Measurements from ENCODE around the gene SLC25A22. TPM values are rescaled to one million over a fixed set of nuclear protein-coding genes. Genes with fewer than 3 reads are reported as not detected.
A peak's percentile ranks its signal among the peaks of the same experiment; 100 is the strongest.

The SLC25A22 gene
- total and polyA plus RNA-seq, 2 donors (not counting 1 experiment from before 2014, with no cell fraction given), result 9.9 to 10.4 TPM

DNA sequence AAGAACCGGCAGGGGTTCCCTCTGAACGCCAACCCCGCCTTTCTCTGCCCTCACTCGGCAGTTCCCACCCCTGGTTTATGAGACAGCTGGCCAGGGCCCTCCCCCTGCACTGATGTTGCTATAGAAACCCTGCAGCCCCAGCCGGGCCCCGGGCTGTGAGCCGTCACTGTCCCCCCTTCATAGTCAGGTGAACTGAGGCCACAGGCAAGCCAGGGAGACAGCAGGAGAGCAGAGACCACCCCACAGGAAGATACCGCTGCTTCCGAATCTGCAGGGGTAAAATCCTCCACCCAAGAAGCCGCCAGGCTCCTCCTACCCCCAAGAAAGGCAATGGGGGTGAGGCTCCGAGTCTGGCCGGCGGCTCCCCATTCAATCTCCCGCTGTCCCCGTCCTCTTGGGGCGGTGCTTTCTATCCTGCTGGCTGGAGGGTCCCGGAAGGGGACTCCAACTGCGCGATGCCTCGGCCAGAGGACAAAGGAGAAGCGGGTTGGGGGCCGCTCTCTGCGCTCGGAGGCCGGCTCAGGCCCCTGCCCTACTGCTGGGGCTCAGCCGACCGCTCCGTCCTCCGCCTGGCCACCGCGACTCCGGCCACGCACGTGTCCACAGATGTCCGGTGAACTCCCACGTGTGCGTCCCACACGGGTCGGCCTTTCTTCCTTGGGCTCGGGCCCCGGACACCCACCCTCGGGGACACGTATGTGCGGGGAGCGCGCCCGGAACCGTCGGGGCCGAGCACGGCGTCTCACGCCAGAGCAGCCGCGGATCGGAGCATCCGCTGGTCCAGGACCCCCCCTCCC is 587 bp downstream of the SLC25A22 start:
- no peak for TF ChIP-seq EZH2 (IDR thresholded peaks at IDR 0.05; ENCODE audit: low read length, missing control alignments)
- TF ChIP-seq, protein P1, sequence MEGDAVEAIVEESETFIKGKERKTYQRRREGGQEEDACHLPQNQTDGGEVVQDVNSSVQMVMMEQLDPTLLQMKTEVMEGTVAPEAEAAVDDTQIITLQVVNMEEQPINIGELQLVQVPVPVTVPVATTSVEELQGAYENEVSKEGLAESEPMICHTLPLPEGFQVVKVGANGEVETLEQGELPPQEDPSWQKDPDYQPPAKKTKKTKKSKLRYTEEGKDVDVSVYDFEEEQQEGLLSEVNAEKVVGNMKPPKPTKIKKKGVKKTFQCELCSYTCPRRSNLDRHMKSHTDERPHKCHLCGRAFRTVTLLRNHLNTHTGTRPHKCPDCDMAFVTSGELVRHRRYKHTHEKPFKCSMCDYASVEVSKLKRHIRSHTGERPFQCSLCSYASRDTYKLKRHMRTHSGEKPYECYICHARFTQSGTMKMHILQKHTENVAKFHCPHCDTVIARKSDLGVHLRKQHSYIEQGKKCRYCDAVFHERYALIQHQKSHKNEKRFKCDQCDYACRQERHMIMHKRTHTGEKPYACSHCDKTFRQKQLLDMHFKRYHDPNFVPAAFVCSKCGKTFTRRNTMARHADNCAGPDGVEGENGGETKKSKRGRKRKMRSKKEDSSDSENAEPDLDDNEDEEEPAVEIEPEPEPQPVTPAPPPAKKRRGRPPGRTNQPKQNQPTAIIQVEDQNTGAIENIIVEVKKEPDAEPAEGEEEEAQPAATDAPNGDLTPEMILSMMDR (conservative IDR thresholded peaks at IDR 0.05 in 1 of 2, IDR thresholded peaks at IDR 0.05 in 1 of 2; ENCODE audit: low read depth in 1 of 2, low read length in 2 of 2), result no peak
- Histone ChIP-seq H2AFZ (ENCODE audit: low read length) (peak overlapping the region; percentile 3), H4K20me1 (ENCODE audit: control insufficient read depth, extremely low read depth, insufficient read depth, low read length) (no peaks in the 10 kb centered on the region)

DNA sequence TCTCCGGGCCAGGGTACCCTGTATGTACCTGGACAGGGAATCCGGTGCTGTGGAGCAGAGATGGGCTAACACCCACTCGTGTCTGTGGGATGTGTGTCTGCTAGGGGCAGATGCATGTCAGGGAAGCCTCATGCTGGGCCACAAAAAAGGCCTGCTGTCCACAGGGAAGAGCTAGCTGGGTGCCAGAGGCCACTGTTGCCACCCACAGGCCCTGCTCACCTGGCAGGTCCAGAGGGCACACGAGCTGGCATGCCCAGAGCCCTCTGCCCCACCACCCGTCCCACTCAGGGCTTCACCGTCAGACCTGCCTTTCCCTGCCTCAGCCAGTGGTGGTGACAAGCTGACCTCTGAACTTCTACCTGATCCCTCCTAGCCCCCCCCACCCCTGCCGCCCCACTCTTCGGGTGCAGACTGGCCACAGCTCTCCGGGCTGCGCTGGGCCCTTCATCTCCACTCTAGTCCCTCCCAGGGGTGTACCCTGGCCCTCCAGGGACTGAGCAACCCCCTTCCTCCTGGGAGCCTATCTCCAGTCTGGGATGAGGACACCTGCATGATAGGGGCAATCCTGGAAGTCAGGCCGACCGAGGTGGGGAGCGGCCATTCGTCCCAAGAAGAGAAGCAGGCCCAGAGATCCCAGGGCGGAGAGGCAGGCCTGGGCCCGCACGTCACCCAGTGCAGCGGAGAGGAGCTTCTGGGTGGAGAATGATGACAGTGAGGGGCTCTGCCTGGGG is 1.4 kb downstream of the SLC25A22 start:
- no peak for DNase-seq (ENCODE audit: low read depth in 2 of 2)
- Histone ChIP-seq H3K27me3 (ENCODE audit: control insufficient read depth, insufficient read depth, low read length) (no peaks in the 10 kb centered on the region), H3K4me1 (ENCODE audit: control insufficient read depth, extremely low read depth, insufficient read depth, low read length) (peaks cover 7% of the 10 kb centered on the region), H3K79me2 (ENCODE audit: control insufficient read depth, insufficient read depth, low read length) (peaks cover 17% of the 10 kb centered on the region), H3K27ac (ENCODE audit: insufficient read depth, low read length) (peak overlapping the region; percentile 88), H4K20me1 (ENCODE audit: control insufficient read depth, extremely low read depth, insufficient read depth, low read length) (no peaks in the 10 kb centered on the region), H3K9me3 (ENCODE audit: control insufficient read depth, insufficient read depth, low read depth, low read length) (no peaks in the 10 kb centered on the region), H3K9ac (ENCODE audit: insufficient read depth, low read length) (peak overlapping the region; percentile 78), H2AFZ (ENCODE audit: low read length) (peak overlapping the region; percentile 17), H3K36me3 (ENCODE audit: control insufficient read depth, insufficient read depth, low read length) (peaks cover 24% of the 10 kb centered on the region), H3K4me2 (ENCODE audit: extremely low read depth, insufficient read depth, low read length) (peak overlapping the region; percentile 100), H3K4me3 (replicated peaks in 1 of 4; ENCODE audit: control extremely low read depth in 1 of 4, insufficient read depth in 1 of 4, low read depth in 3 of 4, low read length in 4 of 4) (peak overlapping the region; percentile 62 to 87 (median 74))
- TF ChIP-seq EZH2 (IDR thresholded peaks at IDR 0.05; ENCODE audit: low read length, missing control alignments), result no peak
- TF ChIP-seq, protein P1 (conservative IDR thresholded peaks at IDR 0.05 in 1 of 2, IDR thresholded peaks at IDR 0.05 in 1 of 2; ENCODE audit: low read depth in 1 of 2, low read length in 2 of 2), result no peak

More for the DNA sequence above, 587 bp downstream of the SLC25A22 start:
- DNase-seq (ENCODE audit: low read depth in 2 of 2), result peak; percentile 78 to 85
- H3K4me1 ChIP-seq (ENCODE audit: control insufficient read depth, extremely low read depth, insufficient read depth, low read length), result peaks cover 7% of the 10 kb centered on the region
- H3K4me2 ChIP-seq (ENCODE audit: extremely low read depth, insufficient read depth, low read length), result peak overlapping the region; percentile 100
- peaks cover 27% of the 10 kb centered on the region for H3K36me3 ChIP-seq (ENCODE audit: control insufficient read depth, insufficient read depth, low read length)
- no peaks in the 10 kb centered on the region for H3K27me3 ChIP-seq (ENCODE audit: control insufficient read depth, insufficient read depth, low read length)
- H3K9ac ChIP-seq (ENCODE audit: insufficient read depth, low read length), result peak overlapping the region; percentile 78
- peak overlapping the region; percentile 62 to 87 (median 74) for H3K4me3 ChIP-seq (replicated peaks in 1 of 4; ENCODE audit: control extremely low read depth in 1 of 4, insufficient read depth in 1 of 4, low read depth in 3 of 4, low read length in 4 of 4)
- H3K27ac ChIP-seq (ENCODE audit: insufficient read depth, low read length), result peak overlapping the region; percentile 88
- H3K79me2 ChIP-seq (ENCODE audit: control insufficient read depth, insufficient read depth, low read length), result peaks cover 17% of the 10 kb centered on the region
- no peaks in the 10 kb centered on the region for H3K9me3 ChIP-seq (ENCODE audit: control insufficient read depth, insufficient read depth, low read depth, low read length)
